HG03442 (cell line): ENCODE data around the gene DAB1.

Experiments used
- ATAC-seq: cut with Tn5 transposase; IDR thresholded peaks from one replicate; pipeline ENCODE4 v1.9.1; 2021; ENCODE audit warnings: mild to moderate bottlenecking, moderate library complexity; ENCODE audit not compliant: unreplicated experiment

DAB1 gene

DNA sequence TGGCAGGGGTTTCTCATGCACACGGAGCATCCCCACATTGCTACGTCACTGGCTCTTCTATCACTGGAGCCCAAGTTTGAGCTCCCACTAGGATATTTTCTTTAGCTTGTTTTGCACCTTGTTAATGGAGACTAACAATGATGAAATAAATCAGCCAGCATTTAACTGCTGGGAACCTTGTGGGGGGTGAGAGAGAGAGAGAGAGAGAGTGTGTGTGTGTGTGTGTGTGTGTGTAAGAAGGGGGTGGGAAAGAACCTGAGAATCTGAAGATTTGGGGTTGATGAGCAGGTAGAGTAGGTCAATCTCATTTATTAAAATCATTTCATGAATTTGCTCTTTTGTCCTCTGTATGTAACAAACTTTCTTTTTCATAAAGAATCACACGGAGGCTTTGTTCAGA lies 458.7 kb downstream of the DAB1 start:
- no peak for ATAC-seq

DNA sequence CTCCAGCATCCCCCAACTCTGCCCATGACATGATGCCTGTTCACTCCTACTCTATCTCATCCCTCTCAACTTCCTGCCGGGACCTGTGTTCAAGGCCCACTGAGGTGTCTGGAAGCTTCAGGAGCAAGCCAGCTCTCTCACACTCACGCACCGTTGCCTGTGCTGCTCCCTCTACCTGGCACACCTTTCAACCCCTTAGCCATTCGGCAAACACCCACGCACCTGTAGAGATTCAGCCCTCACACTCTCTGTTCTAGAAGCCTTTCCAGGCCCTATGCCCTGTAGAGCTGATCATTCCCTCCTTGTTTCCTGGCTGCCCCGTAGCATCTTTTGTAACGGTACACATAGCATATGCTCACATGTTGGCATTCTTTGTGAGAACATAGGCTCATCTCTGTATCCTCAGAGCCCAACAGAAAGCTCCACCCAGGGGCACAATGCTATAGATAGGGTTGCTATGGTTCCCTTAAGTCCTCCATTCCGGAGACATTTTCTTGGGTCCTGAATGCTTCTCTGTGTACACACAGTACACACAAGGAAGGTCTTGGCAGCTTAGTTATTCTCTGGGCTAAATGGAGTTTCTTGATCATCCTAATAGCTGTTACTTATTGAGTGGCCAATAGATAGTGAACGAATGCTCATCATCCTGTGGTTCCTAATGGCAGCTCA lies 459.4 kb downstream of the DAB1 start:
- ATAC-seq = no peak

DNA sequence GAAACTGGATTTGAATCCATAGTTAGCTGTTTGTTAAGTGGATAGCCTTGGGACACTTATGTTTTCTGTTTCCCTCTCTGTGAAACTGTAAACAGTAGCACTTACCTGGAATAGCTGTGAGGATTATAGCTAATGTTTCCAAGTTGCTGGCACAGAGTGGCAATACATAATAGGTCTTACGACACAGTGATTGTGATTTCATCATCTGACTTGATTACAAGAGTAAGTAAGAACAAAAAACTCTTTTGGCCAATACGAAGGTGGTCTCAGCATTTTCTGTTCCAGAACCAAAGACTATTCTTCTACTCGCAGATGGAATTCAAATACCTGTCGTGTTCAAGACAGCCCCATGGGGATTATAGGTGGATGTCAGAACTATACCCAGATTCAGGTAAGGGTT lies 460.2 kb downstream of the DAB1 start:
- no peak for ATAC-seq

DNA sequence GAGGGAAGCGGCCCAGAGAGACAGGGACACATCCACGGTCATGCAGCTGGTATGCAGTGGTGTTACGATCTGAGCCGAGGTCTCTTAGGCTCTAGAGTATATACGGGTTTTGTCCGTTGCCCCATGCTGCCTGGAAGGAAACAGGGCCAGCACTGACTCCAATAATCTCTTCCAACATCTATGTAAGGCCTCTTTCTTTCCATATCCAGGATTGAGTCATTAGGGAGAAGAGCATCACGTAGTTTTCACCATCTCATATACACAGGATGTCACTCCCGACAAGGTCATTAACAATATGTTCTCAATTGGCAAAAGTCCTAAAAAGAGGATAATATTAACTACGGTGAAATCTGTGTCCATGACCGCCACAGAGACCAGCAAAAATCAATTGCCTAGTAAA lies 462.4 kb downstream of the DAB1 start:
- ATAC-seq = no peak

DNA sequence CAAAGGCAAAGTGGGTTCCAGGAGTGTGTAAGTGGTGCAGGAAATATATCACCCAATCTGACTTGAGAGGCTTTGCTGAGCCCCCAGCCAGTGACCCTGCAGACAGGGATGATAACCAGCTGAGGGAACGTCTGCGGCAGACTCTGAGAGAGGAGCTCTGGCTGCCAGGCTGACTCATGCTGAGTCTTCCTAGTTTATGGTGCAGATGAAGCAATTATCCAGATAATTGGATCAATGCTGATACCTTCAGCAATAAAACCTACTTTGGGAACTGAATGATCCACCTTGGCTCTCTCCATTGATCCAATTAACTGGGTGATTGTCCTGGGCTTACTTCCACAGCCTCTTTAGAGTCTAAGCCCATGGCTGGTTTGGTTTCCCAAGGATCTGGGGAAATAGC lies 465.3 kb downstream of the DAB1 start:
- no peak for ATAC-seq

DNA sequence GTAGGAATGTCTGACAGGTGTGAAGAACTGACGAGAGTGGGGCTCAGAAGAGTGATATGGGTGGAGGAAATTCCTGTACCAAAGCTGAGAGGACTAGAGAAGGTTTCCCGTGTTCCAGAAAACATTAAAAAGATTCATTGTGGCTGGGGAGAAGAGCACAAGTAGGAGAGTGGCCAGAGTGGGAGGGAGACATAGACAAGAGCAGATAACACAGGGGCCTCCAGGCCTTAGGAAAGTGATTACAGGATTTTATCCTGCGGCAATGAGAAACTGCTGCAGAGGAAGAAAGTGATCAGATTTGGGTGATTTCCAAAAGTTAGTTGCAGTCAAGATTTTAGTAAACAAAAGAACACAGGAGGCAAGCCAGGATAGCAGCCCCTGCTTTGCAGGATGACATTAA lies 465.9 kb downstream of the DAB1 start:
- no peak for ATAC-seq

DNA sequence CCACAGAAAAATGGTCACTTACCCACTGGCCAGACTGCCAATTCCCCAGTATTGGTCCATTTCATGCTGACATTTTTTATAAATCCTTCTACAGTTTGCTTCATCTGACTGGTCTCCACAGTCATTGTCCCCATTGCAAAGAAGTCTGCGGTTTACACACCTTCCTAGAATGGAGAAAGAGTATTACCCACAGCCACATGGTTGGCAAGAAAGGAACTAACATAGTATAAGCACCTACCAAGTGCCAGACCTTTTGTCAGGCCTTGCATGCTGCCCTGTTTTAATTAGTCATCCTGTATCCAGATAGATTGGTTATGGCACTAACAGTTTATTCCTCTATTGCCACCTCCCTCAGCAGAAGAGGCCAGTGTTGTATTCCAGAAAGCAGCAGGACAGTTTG lies 469.2 kb downstream of the DAB1 start:
- no peak for ATAC-seq

DNA sequence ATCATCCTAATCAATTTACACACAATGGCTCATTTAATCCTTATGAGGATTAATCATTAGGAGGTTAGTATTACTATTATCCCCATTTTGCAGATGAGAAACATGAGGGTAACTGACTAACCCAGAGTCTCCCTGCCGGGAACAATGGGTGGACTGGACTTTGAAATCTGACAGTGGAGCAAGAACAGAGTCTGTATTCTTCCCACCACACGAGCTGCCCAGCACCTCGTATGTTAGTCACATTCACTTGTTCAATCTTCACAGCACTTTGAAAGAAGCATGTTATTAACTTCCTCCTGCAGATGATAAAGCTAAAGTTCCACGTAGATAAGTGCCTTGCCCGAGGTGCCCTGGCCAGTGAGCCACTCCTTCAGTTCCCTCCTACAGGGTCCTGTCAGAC lies 470.5 kb downstream of the DAB1 start:
- no peak for ATAC-seq

DNA sequence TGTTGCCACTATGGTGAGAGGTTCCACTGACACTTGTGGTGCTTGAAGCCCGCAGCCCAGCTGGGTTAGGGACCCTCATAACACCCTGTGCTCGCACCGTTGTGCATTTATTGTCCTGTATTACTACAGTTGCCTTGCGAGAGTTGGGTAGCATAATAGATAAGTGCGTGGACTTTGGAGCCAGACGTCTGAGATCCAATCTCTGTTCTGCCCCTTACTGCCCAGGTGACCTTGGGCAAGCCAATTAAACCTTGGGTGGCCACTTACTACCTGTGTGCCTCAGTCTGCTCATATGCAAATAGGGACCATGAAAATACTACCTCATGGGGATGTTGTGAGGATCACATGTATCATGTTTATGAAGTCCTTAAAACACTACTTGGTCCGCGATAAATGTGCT lies 471.4 kb downstream of the DAB1 start:
- no peak for ATAC-seq

DNA sequence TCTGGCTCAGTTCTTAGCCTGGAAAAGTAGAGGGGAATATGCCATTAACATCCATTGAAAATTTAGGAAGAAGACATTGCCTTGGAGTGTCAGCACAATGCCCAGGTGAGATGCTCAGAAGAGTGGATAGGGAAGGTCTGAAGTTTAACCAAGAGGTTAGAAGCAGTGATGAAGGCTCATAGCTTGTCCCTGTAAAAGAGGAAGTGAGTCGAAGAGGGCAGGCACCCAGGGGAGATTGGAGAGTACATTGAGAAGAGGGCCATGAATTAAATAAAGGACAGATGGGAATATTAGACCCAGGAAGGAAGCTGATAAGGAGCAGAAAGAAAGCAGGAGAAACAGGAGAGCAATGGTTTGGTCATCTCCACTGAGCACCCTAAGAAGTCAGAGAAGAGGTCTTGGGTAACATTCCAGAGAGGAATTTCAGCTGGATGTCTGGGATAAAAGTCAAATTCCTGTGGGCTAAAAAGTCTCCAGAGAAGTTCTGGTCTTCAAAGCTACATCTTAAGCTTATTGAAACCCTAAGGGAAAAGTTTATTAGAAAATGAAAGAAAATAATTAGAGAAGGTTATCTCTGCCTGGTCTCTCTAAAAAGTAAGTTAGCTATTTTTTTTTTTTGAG lies 475.3 kb downstream of the DAB1 start:
- no peak for ATAC-seq
